HG02884 (cell line): ENCODE results near the gene ARMCX6.
A peak's percentile ranks its signal among the peaks of the same experiment; 100 is the strongest.
"Not testable (repeated sequence)": the region's sequence is repeated elsewhere in the genome, so short reads cannot be mapped to it uniquely, and the experiment has no call there.

Experiments used
- ATAC-seq: cut with Tn5 transposase; IDR thresholded peaks from one replicate; pipeline ENCODE4 v1.9.1; 2021; ENCODE audit warnings: mild to moderate bottlenecking, moderate library complexity; ENCODE audit not compliant: unreplicated experiment

The ARMCX6 gene

GRCh38 chrX:101617211-101618191 lies at the start of gene ARMCX6:
ARMCX6 (minus strand) TSS chrX:101618000; CDS start chrX:101616620, 1,380 bp downstream.
- ATAC-seq, result peak; percentile 88

GRCh38 chrX:101659601-101660063 lies 41.8 kb upstream of the ARMCX6 start, which contains the start of gene ARMCX2:
ARMCX2 (minus strand) TSS chrX:101659850; CDS start chrX:101657588, 2,262 bp downstream.
- peak; percentile 74 for ATAC-seq

- ATAC-seq, result peak; percentile 69
Measured at GRCh38 chrX:101658661-101659491, 41.1 kb upstream of the ARMCX6 start.

- ATAC-seq, result no peak
Measured at GRCh38 chrX:101657495-101657894, 39.7 kb upstream of the ARMCX6 start.

GRCh38 chrX:101656817-101657216 lies 39.0 kb upstream of the ARMCX6 start:
- ATAC-seq, result no peak

GRCh38 chrX:101655534-101655933 lies 37.7 kb upstream of the ARMCX6 start:
- ATAC-seq, result no peak

- not testable (repeated sequence) for ATAC-seq
Measured at GRCh38 chrX:101647716-101648115, 29.9 kb upstream of the ARMCX6 start.

GRCh38 chrX:101642093-101642492 lies 24.3 kb upstream of the ARMCX6 start:
- ATAC-seq, result no peak

GRCh38 chrX:101639583-101639982 lies 21.8 kb upstream of the ARMCX6 start:
- ATAC-seq, result no peak

- ATAC-seq, result no peak
Measured at GRCh38 chrX:101619364-101619763, 1.6 kb upstream of the ARMCX6 start.

GRCh38 chrX:101605728-101606127 lies 12.1 kb downstream of the ARMCX6 start:
- no peak for ATAC-seq

- no peak for ATAC-seq
Measured at GRCh38 chrX:101605146-101605545, 12.7 kb downstream of the ARMCX6 start.

GRCh38 chrX:101602077-101602476 lies 15.7 kb downstream of the ARMCX6 start:
- ATAC-seq, result no peak

GRCh38 chrX:101599592-101599991 lies 18.2 kb downstream of the ARMCX6 start:
- ATAC-seq, result not testable (repeated sequence)

GRCh38 chrX:101595739-101596419 lies 21.9 kb downstream of the ARMCX6 start:
- peak; percentile 96 for ATAC-seq
